SK-MEL-5 (cell line): ENCODE results near the gene RAX. TPM values are rescaled to one million over a fixed set of nuclear protein-coding genes. Genes with fewer than 3 reads are reported as not detected.
"Not testable (repeated sequence)": the region's sequence is repeated elsewhere in the genome, so short reads cannot be mapped to it uniquely, and the experiment has no call there.

Experiments
- DNase-seq: peaks from one replicate; pipeline ENCODE4 v3.0.0-alpha.2; 2016; ENCODE audit warnings: low read depth, low spot score
- in situ Hi-C: cut with HindIII; loops from 2 replicates; pipeline ENCODE4 v1.10.0; 2016; ENCODE audit warnings: low sequenced_read_pairs, high pct_unique_total_duplicates, low pct_unique_long_range_greater_than_20kb
- total RNA-seq: library from RNA; depleted of rRNA; stranded (reverse); fragments of >200 nt; shearing (Covaris generic); gene quantifications from 2 replicates; pipeline ENCODE4 v1.2.3, GENCODE V29; 2014

The RAX gene
- total RNA-seq, 1 experiment from 2014 or later: not detected

- no peak for DNase-seq
- in situ Hi-C loops: no loop called here
Measured at GRCh38 chr18:59264651-59265245, 8.5 kb downstream of the RAX start.

- in situ Hi-C loops: no loop called here
- DNase-seq: no peak
Measured at GRCh38 chr18:59264121-59264571, 9.1 kb downstream of the RAX start.

GRCh38 chr18:59263661-59264060, 9.6 kb downstream of the RAX start:
- DNase-seq: no peak
- in situ Hi-C loops: no loop called here

GRCh38 chr18:59262243-59262642, 11.0 kb downstream of the RAX start:
- in situ Hi-C loops, DNase-seq: not testable (repeated sequence)

- in situ Hi-C loops, DNase-seq: not testable (repeated sequence)
Measured at GRCh38 chr18:59261842-59262241, 11.4 kb downstream of the RAX start.

GRCh38 chr18:59255491-59255890, 17.8 kb downstream of the RAX start:
- not testable (repeated sequence) for DNase-seq

GRCh38 chr18:59249199-59249774, 24.0 kb downstream of the RAX start:
- DNase-seq: peak; percentile 85
- in situ Hi-C loops: no loop called here

More at GRCh38 chr18:59255491-59255890, 17.8 kb downstream of the RAX start:
- in situ Hi-C loops: not testable (repeated sequence)

GRCh38 chr18:59246796-59247195, 26.5 kb downstream of the RAX start:
- DNase-seq: no peak
- in situ Hi-C loops: no loop called here

- DNase-seq: no peak
- in situ Hi-C loops: no loop called here
Measured at GRCh38 chr18:59242906-59243305, 30.3 kb downstream of the RAX start.

GRCh38 chr18:59239642-59240041, 33.6 kb downstream of the RAX start:
- in situ Hi-C loops: no loop called here
- no peak for DNase-seq

- DNase-seq: no peak
- in situ Hi-C loops: no loop called here
Measured at GRCh38 chr18:59238385-59238784, 34.9 kb downstream of the RAX start.

- no peak for DNase-seq
- in situ Hi-C loops: no loop called here
Measured at GRCh38 chr18:59233017-59233410, 40.2 kb downstream of the RAX start.

GRCh38 chr18:59232309-59233016, 40.8 kb downstream of the RAX start:
- DNase-seq: no peak
- in situ Hi-C loops: no loop called here

- in situ Hi-C loops: no loop called here
- DNase-seq: no peak
Measured at GRCh38 chr18:59231877-59232276, 41.4 kb downstream of the RAX start.

- in situ Hi-C loops: no loop called here
- no peak for DNase-seq
Measured at GRCh38 chr18:59231114-59231513, 42.1 kb downstream of the RAX start.

- DNase-seq: no peak
- in situ Hi-C loops: no loop called here
Measured at GRCh38 chr18:59229701-59230443, 43.4 kb downstream of the RAX start.

GRCh38 chr18:59229191-59229590, 44.1 kb downstream of the RAX start:
- DNase-seq: no peak

GRCh38 chr18:59228351-59228750, 44.9 kb downstream of the RAX start:
- in situ Hi-C loops: no loop called here
- no peak for DNase-seq

More at GRCh38 chr18:59229191-59229590, 44.1 kb downstream of the RAX start:
- in situ Hi-C loops: no loop called here
